Stimulated activated CD4-positive, alpha-beta T cell treated with anti-CD3 and anti-CD28 coated beads, Interleukin-1b, Interleukin-23, amount 100 ng/mL, for 24 hours (primary cell): ENCODE data around the gene IKBKE.

Experiments
- DNase-seq, 4 experiments: peaks; one replicate each; pipeline ENCODE4 v3.0.0-alpha.2; 2020; ENCODE audit warnings: low read depth in 4 of 4, low spot score in 1 of 4

The IKBKE gene

GRCh38 chr1:206538901-206539640, 68.8 kb downstream of the IKBKE start:
- DNase-seq, result no peak

- no peak for DNase-seq
Measured at GRCh38 chr1:206540044-206540780, 69.9 kb downstream of the IKBKE start.

- no peak for DNase-seq
Measured at GRCh38 chr1:206541236-206541833, 71.1 kb downstream of the IKBKE start.

GRCh38 chr1:206544562-206545257, 74.4 kb downstream of the IKBKE start:
- peak; percentile 67 to 86 (median 74) for DNase-seq

GRCh38 chr1:206545351-206545750, 75.1 kb downstream of the IKBKE start:
- no peak for DNase-seq
